HG02884 (cell line): ENCODE measurements around the gene DMBT1.

Experiments
- ATAC-seq: cut with Tn5 transposase; IDR thresholded peaks from one replicate; pipeline ENCODE4 v1.9.1; 2021; ENCODE audit warnings: mild to moderate bottlenecking, moderate library complexity; ENCODE audit not compliant: unreplicated experiment

DMBT1 gene

DNA sequence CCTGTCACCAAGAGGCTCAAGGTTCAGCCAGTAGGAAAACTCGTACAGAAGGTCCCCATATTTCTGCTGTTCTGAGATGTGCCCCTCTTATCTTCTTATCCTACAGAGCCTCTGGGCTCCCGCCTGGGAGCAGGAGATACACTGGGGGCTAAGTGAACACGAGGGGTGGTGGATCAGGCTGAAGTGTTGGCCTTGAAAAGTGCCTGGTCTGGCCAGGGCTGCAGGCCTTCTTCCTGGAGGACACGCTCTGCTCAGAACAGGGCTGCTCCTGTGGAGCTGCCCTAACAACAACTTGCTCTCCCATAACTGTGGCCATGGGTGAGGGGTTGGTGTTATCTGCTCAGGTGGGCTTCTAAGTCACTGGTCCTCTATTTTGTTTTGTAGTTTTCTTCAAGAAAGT is 105.4 kb downstream of the DMBT1 start:
- no peak for ATAC-seq

DNA sequence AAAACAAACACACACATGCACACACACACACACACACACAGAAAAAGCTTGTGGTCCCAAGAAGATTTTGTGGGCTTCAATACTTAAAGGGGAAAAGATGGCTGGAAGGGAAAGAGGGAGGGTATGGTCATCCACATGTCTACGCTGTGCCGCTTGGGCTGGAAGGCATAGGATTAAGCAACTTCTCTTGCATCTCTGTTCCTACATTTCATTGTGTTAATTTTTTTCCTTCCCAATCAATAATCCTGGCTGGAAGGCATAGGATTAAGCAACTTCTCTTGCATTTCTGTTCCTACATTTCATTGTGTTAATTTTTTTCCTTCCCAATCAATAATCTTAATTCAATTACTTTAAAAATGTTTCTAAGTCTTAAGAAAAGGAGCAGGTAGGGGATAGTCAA is 108.5 kb downstream of the DMBT1 start:
- no peak for ATAC-seq

DNA sequence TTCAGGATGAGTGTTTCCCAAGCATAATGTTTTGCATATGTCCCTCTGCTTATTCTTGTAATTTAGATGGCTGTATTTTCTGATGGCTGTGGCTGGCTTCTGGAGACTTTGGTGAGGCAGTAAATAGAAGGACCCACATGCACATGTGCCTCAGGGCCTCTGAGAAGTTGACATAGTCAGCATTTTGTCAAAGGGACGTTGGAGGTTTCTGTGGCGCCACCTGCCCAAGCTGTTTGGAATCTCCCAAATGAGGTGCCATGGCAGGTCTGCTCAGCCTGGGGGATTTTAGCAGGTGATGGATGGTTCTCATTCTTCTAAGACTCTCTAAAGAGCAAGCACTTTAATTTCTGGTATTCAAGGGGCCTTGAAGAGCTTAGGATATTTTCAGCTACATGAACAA is 109.3 kb downstream of the DMBT1 start:
- ATAC-seq: no peak

DNA sequence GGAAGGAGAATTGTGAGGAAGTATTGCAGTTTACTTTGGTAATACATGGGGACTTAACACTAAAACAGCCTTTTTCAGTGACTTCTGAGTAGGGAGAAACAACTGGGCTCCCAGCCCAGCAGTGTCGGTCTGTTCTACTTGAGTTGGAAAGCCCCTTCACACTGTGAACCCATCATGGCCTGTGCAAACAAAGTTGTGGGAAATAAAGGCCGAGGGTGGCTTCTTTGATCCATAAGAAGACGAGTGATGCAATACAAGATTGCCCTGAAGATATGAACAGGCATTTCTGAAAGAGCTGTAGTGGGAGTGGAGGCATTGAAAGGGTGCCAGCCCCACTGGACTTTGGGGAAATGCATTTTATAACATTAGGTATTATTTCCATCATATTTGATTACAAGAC is 110.8 kb downstream of the DMBT1 start:
- ATAC-seq: no peak

DNA sequence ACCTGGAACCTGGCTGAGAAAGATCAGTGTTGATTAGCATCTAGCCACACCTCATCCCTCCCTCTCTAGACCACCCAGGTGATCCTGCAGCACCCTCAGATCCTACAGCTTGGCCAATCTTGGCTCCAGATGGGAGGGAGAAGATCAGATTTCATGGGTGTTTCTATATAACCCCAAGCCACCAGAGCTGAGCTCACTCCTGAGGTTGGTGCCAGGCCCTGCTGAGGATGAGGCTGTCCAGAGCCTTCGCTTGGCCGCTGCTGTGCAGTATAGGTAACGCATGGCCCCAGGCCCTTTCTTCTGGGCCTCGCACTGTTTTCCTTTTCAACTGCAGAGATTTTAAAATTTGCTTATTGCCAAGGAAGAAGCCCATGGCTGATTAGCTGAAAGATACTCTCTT is 112.1 kb downstream of the DMBT1 start:
- ATAC-seq: no peak

DNA sequence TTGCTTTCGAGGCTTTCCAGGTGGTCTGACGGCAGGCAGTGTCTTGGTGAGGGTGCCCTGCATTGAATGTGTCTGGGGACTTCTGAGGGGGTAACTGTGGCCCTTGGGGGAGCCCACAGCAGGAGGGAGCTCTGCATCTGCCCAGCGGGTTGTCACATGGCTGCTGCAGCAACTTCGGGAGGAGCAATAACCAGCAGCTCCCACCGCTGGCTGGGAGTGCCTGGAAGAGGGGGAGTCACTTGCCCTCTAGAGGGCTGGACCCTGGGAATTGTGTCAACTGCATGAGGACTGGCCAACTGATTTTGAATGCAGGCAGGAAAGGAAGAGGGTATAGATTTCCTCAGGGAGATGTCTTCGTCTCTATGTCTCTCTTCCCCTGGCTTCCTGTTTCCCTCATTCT is 112.7 kb downstream of the DMBT1 start:
- ATAC-seq: no peak

DNA sequence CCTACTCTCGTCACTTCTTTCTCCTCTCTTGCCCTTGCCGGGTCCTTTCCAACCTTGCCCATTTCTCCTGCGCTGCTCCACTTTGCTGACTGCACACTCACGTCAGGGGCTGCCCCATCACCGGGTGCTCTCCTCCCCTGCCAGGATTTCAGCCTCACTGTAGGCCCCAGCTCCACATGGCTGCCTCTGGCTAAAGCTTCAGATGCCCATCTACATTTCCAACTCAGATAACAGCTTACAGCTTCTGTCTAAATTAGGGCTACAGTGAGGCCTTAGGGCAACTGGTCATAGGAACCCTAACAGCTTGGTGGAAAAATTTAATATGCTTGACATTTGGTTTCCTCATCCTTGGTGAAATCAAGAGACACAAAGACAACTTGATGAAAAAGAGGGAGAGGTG is 113.2 kb downstream of the DMBT1 start:
- ATAC-seq: no peak

DNA sequence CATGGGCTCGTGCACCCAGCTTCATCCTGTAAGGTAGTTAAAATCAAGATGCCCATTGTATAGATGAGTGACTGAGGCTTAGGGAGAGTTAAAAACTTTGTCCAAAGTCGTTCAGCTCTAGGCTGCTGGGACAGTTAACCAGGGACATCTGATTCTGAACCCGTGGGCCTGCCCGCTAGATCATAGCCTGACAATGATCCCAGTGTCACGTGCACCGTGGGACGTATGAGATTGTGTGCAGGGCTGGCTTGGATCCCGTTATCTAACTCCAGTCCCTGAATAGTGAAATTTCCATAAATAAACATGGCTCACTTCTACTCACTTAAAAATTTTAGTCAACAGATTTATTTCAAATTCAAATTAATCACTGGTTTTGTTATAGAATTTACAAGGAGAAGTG is 114.2 kb downstream of the DMBT1 start:
- no peak for ATAC-seq

DNA sequence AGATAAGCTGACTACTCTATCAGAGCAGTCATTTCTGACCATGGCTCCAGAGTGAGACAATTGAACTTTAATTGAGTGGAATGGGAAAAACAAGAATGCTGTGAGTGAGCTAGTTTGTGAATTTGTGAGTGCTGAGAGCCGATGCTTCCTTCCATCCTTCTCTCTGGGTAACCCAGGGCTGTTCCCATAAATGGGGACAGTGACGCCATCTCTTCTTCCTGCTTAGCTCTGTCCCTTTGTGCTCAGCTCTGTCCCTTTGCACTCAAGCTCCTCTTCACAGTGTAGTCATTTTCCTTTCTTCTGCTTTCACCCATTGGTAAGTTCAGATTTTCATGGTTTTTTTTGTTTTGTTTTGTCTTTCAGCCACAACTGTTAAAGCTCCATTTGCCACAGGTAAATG is 114.7 kb downstream of the DMBT1 start:
- ATAC-seq: no peak

DNA sequence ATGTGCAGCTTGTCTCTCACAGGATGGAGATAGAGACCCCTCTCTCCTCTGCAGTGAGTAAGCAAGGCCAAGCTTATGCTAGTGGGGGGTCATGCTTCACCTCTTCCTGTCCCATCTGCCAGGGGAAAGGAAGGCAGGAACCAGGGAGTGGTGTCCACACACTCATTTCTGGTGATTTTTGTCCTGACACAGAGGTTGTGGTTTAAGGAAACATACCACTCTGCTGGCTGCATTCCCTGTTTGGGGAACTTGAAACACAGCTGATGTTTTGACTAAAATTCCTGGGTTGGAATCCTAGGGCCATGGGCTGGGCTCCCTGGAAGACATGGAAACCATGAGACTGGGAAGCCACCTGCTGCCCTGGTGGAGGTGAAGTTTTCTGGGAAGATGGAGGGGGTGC is 117.7 kb downstream of the DMBT1 start:
- ATAC-seq: no peak

DNA sequence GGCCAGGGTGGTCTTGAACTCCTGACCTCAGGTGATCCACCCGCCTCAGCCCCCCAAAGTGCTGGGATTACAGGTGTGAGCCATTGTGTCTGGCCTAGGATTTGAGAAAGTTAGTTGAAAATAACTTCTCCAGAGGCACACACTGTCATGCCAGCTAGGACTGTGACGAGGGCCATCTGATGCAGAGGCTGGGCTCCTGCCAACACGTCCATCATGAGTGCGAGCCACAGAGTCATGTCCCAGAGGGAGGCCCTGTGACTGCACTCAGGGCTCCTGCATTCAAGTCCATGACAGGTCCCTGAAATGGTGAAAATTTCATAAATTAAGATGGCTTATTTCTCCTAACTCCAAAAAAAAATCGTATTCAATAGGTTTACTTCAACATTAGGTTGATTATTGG is 122.0 kb downstream of the DMBT1 start:
- no peak for ATAC-seq

DNA sequence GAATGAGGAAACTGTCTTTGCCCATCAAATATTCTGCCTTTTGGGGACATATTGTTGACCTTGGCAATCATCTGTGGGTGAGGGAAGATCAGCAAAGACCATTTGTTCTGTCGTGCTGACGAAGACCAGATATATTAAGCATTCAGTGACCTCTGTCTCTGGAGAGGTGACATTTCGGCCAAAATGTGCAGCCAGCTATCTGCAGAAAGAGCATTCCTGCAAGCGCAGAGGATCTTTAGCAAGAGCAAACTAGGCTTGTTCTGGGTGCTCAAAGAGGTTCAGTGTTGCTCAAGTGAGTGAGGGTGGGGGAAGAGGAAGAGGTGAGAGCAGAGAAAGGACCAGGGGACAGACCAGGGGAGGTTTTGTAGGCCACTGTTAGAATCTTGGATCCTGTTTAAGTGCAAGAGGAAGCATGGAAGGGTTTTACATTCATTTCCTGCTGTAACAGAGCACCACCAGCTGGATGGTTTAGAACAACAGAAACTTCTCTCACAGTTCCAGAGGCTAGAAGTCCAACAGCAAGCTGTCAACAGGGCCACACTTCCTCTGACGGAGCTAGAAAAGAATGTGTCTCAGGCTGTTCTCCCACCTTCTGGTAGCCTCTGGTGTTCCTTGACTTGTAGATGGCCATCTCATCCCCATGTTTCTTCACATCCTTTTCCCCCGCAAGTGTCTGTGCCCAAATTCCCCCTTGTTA is 127.9 kb downstream of the DMBT1 start:
- no peak for ATAC-seq

DNA sequence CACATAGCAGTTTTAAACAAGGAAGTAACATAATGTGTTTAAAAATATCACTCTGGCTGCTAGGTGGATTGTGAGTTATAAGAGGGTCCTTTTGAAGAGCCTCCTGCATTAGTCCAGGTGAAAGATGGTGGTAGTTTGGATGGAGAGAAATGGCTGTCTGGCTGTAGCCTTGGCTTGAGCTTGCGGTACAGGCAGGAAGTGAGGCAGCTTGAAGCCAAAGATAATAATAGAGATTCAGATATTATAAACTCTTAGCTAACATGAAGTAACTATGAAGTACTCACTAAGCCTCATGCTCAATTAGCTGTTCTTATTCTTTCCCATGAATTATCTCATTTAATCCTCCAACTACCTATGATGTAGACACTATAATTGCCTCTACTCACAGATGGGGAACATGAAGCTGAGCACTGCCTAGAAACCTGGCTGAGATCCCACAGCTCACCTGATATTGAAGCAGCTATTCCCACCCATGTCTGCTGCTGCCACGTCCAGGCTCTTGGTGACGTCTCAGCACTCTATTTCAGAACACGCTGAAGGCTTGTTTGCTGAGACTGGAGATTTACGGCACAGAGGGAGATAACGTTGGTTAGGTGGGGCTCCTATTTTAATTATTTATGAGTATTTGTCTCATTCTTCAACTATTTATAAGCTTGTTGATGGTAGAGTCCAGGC is 128.7 kb downstream of the DMBT1 start:
- no peak for ATAC-seq

DNA sequence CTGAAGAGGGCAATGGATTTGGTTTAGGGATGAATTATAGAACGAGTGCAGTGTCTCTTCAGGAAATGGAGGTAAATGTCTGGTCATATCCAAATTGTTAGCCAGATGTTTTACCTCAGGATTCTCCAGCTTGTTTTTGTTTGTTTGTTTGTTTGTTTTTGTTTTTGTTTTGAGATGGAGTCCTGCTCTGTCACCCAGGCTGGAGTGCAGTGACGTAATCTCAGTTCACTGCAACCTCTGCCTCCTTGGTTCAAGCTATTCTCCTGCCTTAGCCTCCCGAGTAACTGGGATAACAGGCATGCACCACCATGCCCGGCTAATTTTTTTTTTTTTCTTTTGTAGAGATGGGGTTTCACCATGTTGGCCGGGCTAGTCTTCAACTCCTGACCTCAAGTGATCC is 132.2 kb downstream of the DMBT1 start:
- ATAC-seq: no peak
